HG03571 (cell line): ENCODE measurements around the gene BCAS4.

Experiments used
- ATAC-seq: cut with Tn5 transposase; IDR thresholded peaks from one replicate; pipeline ENCODE4 v1.9.1; 2021; ENCODE audit not compliant: unreplicated experiment

The BCAS4 gene

DNA sequence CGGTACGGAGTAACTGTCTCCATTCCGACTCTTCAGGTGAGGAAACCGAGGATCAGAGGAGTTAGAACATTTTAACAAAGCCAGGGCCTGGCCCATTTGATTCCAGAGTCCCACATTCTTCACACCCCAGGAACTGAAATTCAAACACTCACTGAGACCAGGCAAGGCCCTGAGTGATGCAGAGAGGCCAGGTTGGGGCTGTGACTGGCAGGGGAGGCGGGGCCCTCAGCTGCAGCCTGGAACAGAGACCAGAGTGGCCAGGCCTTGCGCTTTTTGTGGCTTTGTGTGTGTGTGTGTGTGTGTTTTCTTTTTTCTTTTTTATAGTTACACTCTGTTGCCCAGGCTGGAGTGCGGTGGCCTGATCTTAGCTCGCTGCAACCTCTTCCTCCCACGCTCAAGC, 57.2 kb downstream of the BCAS4 start:
- no peak for ATAC-seq

DNA sequence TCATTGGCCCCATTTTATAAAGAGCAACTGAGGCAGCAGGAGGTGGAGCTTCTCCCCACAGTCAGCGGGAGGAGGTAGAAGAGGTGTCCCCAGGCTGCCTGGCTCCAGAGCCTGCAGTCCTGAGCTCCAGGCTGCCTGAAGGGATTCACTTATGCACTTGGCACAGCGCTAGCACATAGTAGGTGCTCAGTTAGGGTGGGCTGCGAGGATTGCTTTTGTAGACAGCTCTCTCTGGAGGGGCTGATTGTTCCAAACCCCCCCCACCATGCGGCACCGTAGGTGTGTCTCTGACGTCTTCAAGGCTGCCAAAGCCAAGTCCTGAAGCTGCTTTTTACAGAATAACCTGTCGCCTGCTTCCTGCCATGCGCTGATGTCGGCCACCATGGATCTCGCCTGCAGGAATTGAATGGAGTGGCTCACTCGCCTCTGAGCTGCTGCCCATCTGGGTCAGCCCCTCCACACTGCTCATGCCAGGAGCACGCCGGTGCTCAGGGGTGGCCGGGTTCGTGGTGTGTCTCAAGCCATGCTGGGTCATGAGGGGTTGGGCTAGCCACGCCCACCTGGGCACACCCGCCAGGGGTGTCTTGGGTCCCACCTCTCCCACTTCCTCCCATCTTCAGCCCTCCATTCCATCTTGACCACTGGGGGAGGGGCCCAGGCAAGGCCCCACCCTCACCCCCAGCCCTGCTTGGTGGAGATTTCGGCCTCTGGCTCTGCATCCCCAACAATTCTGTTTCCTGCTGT, 59.8 kb downstream of the BCAS4 start:
- no peak for ATAC-seq

DNA sequence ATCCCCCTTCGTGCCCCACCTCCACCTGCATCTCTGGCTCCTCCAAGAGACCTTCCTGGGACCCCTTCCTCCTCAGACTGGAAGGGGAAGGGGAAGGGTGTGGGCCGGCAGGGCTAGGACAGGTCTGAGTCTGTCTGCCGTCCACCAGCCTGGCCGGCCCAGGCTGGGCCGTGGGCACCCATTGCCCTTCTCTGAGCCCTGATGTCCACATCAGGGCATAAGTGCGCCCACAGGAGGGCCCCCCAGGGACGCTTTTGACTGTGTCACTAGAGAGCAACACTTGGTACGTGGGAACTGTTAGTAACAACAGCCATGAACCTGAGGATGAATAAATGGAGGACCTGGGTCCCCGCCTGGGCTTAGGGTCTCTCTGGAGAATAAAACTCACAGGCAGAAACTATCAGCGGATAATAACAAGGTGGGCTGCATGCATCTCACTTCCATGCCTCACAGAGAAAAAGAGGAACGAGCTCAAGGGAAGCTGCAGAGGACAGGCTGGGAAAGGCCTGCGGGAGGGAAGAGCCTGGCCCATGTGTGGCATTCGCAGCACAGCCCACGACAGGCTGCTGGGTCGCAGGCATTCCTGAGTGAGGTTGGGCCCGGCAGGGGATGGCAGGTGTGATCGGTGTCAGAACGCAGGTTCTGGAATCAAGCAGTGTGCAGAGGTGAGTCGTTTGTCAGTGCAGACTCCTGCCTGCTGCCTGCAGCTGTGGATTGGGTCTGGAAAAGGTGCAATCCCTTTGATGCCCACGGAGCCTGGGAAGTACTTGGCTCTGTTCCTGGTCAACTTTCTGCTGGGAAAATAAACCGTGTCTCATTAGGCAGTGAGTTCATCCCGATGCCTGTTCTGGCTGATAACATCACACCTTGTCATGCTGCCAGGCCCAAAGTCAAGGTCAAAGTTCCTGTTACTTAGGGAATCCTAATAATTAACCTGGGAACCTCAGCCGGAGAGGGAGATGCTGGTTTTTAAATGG, 60.9 kb downstream of the BCAS4 start:
- ATAC-seq = no peak

DNA sequence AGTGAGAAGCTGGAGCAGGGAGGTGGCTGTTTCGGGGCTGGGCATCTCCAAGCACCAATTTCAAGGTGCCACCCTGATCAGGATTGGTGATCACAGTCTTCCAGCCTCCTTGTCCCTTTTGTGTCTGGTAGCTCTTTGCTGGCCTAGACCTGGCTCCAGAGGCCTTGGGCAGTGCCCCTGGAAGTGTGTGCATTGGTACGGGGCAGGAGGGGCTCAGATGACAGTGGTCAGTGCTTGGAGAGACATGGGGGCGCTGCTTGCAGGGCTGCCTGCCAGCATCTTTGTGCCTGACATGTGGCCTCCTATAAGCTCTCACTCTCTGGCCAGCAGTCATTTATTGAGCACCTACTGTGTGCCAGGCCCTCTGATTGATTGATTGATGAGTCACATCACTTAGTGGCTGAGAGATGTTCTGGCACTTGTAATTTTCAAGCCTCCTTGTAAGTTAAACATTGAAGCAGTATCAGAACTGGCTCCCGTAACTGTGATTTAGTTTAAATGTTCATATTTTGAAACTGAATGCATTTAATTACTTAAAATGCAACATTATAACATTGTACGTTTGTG, 61.7 kb downstream of the BCAS4 start:
- ATAC-seq = no peak

DNA sequence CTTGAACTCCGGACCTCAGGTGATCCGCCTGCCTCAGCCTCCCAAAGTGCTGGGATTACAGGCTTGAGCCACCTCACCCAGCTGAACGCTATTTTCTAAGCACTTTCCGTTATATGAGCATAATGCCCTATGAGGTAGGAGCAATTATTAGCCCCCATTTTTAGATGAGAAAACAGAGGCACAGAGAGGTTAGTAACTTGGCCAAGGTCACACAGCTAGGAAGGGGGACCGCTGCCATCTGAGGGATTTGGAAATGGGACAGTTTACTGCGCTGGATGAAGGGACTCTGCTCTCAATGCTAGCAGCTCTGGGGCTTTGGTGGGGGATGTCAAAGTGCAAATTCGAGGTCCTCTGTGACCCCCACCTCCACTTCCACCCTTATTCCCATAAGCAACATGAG, 62.5 kb downstream of the BCAS4 start:
- no peak for ATAC-seq

DNA sequence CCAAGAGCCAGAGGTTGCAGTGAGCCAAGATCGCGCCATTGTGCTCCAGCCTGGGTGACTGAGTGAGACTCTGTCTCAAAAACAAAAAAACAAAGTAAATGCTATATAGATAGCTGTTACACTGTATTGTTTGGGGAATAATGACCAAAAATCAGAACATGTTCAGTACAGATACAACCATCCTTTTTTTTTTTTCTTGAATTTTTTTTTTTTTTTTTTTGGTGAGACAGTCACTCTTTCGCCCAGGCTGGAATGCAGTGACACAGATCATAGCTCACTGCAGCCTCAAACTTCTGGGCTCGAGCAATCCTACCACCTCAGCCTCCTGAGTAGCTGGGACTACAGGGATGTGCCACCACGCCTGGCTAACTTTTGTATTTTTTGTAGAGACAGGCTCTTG, 63.7 kb downstream of the BCAS4 start:
- ATAC-seq = no peak

DNA sequence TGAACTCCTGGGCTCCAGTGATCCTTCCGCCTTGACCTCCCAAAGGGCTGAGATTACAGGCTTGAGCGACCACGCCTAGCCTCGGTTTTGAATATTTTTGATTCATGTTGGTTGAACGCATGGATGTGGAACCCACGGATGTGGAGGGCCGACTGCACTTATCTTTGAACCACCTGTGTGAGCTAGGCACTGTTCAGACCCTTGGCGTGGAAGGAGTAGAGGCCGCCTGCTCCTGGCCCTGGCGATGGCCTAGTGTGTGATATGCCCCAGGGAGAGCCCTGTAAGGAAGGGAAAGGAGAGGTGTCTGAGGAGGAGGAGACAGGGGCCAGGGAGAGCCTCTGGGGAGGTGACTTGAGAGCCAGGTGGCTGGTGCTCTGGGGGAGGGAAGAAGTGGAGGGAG, 64.3 kb downstream of the BCAS4 start:
- ATAC-seq = no peak

DNA sequence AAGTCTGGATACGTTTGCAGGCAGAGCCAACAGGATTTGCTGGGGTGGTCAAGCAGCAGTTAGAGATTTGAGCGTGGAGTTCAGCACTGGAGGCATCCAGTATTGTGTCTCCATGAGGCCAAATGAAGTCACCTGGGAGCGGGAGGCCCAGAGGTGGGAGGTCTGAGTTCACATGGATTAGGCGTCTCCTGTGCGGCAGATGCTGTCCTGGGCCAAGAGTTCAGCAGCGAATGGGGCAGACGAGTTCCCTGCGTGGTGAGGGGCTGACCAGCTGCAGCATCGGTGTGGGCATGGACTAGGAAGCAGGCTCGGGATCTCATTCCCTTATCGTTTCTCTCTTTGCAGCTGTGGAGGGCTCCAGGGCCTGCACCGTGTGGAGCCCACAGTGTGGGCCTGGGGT, 66.2 kb downstream of the BCAS4 start:
- no peak for ATAC-seq

DNA sequence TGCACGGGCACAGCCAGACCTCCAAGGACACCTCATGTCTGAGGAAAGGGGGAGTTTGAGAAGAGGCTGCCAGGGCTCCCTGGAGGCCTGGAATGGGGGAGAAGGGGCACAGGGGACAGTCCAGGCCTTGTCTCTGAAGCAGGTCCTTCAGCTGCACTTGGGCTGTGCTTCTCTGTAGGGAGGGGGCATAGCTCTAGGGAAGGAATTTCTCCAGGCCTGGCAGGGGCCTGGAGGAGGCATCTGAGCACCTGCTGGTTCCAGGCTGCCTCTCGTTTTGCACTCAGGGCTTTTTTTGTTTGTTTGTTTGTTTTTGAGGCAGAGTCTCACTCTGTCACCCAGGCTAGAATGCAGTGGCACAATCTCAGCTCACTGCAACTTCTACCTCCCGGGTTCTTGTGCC, 67.7 kb downstream of the BCAS4 start:
- ATAC-seq = no peak

DNA sequence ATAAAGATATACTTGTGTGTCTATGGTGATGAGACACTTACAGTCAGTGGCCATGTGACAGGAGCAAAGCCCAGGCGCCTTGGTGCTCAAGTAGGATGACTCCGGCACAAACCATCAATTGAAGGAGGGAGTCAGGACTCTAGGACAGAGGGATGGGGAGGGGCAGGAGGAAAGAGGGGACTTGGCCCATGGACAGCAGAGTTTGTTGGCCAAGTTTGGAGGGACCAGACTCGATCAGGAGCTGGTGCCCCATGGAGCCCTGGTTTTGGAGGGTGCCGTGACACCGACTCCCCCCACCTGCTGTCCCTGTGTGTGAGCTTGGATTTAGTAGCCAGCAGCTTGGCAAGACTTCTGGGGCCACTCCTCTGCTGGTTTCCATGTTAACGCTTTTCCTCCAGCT, 70.3 kb downstream of the BCAS4 start:
- no peak for ATAC-seq

DNA sequence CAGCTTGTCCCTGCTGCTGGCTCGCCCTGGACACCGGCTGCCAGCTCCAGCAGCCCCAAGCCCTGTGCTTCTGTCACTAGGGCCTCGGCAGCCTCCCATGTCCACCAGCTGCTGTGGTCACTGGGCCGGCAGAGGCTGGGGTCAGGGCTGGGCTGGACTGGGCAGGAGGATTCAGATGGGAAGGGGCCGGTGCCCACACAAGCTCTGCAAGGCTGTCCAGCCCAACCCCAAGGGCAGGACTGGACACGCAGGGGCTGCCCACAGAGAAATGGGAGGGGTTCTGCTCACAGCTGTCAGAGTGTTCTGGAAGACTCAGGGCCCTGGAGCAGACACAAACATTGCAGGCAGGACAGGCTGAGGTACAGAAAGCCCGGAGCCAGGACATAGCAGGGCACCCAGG, 70.7 kb downstream of the BCAS4 start:
- ATAC-seq = no peak

DNA sequence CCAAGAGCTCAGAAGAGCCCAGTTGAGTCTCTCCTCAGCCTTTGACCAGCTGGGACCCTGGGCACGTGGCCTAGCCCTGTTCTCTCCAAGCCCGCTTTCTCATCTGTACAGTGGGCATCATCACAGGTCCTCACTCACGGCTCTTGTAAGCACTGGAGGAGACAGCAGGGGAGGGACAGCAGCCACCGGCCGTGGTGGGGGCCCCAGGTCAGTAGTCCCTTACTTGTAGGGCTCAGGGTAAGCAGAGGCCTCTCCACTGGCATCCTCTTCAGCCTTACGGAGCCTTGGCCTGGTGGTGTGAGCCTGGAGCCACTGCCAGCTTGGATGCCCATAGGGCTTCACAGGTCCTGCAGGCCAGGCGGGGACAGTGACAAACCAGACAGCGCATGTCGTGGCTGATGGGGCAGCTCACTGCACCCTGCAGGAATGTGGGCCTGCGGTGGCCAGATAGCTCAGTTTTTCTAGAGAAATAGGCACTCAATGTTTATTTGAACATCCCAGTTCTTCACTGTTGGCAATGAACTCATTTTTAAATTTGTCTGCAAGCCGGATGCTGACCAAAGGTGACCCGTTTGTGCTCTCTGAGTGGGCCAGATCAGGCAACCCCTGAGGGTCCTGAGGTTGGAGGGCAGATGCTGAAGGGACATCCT, 71.3 kb downstream of the BCAS4 start:
- no peak for ATAC-seq

DNA sequence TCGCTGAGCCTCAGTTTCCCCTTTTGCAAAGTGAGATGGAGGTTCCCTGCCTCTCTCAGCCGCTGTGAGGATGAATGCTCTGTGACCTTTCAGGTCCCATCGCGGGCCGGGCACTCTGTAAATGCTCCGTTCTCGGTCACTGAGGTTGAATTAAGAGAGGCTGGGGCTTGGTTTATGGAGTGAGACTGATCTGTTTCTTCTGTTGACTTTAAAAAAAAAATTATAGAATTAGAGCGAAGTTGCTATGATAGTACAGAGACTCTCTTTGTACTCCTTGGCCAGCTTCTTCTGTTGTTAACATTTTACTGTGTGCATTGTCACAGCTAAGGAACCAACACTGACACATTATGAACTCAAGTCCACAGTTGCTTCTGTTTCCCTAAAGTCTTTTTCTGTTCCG, 72.0 kb downstream of the BCAS4 start:
- no peak for ATAC-seq

DNA sequence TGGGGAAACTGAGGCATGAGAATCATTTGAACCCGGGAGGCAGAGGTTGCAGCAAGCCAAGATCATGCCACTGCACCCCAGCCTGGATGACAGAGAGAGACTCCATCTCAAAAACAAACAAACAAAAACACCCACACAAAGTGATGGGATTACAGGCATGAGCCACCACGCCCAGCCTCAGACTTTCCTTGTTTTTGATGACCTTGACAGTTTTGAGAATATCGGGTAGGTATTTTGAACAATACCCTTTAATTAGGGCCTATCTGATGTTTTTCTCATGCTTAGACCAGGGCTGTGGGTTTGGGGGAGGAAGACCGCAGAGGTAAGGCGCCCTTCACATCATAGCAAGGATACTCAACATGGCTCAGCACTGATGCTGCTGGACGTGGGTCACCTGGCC, 72.9 kb downstream of the BCAS4 start:
- no peak for ATAC-seq

DNA sequence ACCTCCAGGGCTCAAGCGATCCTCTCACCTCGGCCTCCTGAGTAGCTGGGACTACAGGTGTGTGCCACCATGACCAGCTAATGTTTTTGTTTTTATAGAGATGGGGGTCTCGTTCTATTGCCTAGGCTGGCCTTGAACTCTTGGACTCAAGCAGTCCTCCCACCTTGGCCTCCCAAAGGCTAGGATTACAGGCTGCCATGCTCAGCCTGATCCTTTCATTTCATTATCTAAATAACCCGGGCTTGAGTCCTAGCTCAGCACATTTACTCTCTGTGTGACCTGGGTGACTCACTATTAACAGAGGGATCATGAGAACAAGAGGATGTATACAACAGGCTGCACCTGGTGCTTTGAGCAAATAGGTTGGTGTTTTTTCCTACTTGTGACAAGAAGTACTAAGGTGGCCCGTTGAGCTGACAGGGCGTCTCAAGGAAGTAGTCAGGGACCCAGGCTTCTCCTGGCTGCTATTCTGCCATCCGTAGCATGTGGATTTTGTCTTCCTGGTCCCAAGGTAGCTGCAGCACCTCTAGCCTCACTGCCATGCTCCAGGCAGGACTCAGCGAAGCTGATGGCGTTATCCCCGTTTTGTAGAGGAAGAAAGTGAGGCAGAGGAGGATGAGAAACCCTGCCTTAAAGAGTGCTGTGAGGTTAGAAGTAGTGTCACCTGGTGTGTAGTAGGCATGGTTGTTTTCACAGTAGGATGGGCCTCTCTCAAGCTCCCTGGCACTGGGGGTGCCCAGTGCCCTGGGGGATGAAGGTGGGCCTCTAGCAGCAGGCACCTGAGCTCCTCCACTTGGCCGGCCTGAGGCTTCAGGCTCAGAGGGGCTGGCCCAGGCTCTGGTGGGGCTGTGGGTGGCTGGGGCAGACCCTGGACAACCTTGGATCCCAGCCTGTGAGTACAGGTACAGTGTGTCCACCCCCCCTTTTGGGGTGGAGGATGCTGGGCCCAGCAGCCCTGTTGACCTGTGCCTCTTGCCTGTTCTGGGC, 73.9 kb downstream of the BCAS4 start:
- no peak for ATAC-seq

DNA sequence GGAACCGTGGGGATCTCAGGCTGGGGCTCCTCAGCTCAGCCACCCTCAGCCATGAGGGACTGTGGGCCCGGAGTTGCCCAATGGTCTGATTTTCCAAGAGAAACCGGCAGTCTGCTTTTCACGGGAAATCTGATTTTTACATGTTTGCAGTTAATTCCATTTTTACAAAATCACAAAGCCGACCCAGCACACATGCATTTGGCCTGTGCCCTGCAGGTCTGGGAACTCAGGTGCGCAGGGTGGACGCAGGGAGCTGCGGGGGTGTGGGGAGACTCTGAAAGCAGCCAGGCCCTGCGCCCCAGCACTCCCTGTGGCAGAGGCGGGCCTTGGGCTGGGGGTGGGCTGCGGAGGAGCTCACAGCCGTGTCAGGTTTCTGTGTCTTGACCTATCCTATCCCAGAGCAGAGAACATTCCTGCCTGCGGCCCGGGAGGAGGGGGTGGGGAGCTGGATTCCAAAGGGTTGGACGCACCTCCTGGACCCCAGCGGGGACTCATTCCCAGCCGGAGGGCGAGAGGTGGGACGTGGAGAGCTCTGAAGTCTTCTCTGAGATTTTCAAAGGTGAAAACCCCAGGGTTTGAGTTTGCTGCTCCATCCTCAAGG, 75.8 kb downstream of the BCAS4 start:
- no peak for ATAC-seq

DNA sequence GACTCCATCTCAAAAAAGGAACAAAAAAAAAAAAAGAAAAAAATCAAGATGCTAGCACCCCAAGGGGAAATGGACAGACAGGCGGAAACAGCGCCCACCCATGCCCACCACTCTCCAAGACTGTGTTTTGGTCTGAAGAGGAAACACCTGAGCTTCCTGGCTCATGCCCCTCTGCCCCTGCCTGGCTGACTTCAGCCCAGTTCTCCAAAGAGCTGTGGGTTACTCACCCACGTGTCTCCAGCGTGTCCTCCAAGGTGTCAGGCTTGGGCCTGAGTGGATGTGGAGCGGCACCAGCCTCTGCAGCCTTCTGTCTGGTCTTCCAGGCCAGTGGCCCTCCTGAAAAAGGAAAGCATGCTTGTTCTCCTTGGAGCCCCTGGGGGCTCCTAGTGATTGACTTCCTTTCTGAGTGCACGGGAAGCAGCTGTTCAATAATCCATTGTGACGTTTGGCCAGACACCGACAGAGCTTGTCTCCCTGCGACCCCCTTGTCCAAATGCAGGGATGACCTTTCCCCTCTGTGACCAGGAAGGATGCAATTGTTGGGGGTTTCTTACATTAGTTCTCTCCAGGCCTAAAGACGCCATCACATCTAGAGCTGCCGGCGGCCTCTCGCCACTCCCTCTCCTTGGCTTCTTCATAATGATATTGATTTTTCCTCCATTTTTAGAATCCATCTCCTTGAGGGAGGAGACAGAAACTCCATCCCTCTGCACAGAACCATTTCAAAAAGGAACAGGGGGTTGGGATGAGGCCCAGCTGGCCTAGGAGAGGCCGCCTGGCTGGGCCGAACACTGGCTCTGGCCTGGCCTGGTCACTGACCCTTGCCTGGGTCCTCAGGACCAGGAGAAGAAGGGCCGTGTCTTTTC, 77.9 kb downstream of the BCAS4 start:
- no peak for ATAC-seq

DNA sequence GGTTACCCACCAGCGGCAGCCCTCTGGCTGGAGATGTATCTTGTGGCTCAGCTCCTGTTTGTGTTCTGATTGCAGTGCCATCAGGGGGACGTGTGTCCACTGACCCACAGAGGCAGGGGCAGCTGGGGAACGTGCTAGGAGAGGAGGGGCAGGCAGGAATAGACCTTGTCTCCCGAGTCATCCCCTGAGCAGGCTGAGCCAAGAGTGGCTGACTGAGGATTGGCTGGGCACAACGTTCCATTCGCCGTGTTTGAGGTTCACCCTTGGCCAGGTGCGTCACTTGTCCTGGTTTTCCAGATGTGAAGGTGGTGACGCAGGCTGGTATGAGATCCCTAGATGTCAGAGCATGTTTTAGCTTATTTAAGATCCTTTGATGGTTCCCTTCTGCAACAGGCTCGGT, 78.7 kb downstream of the BCAS4 start:
- no peak for ATAC-seq
